HCT116 (cell line): ENCODE results near the gene ELFN1. TPM values are rescaled to one million over a fixed set of nuclear protein-coding genes. Genes with fewer than 3 reads are reported as not detected.

Experiments
- ATAC-seq: fragments of 200-7000 bp; cut with Tn5 transposase; 2 replicates; pipeline ENCODE4 v1.9.1; 2020; ENCODE audit warnings: mild to moderate bottlenecking, moderate library complexity
- BruUV-seq: library from RNA; stranded (reverse); fragments of 400-500 nt; replicated peaks from 2 replicates; lab custom pipeline; 2021; lab: Mats Ljungman, UMichigan
- CTCF ChIA-PET: fragments of 300-600 bp; sonication (Branson Sonifier 250); formaldehyde crosslinking; loops from one replicate; lab custom pipeline; 2021; ENCODE audit warnings: antibody characterized with exemption; lab: Charles Lee
- POLR2A ChIA-PET: fragments of 300-600, 350-600 bp; sonication (Branson Sonifier 250); formaldehyde crosslinking; loops from one replicate; lab custom pipeline; 2021; ENCODE audit warnings: antibody characterized with exemption; lab: Charles Lee
- RAD21 ChIA-PET, 2 experiments: fragments of 300-600 bp; sonication (Branson Sonifier 250); formaldehyde crosslinking; loops; one replicate each; lab custom pipeline; 2023; ENCODE audit warnings: low total read pairs in 2 of 2; ENCODE audit not compliant: uncharacterized antibody in 2 of 2, unreplicated experiment in 2 of 2, low non-redundant PET in 1 of 2; lab: Charles Lee
- DNase-seq: peaks from one replicate; pipeline ENCODE4 v3.0.0-alpha.2; 2010; ENCODE audit warnings: low read depth, low spot score
- H2AFZ ChIP-seq: fragments of 200-600 bp; shearing (Covaris generic), sonication (generic); 2 replicates; pipeline ENCODE4 v1.6.1; 2017; ENCODE audit warnings: low read depth, mixed run types, mixed read lengths, antibody characterized with exemption, low read length; ENCODE audit not compliant: poor library complexity, severe bottlenecking
- H3K27ac ChIP-seq: 2 replicates; pipeline ENCODE4 v1.5.1; 2012; ENCODE audit warnings: low read depth, low read length
- H3K27me3 ChIP-seq: fragments of 200-600 bp; sonication (generic); 2 replicates; pipeline ENCODE4 v1.6.1; 2016; ENCODE audit warnings: mixed run types, low read length, mixed read lengths; ENCODE audit not compliant: insufficient read depth
- H3K36me3 ChIP-seq, 2 experiments: fragments of 200-500 bp in 1 of 2; fragments of 200-600 bp in 1 of 2; sonication (Bioruptor generic) in 1 of 2; sonication (generic) in 1 of 2; 2 replicates each; pipeline versions ENCODE4 v1.5.1 to v1.6.1; 2014 to 2016; ENCODE audit warnings: low read length in 2 of 2, inconsistent platforms in 1 of 2, mixed read lengths in 1 of 2, mixed run types in 1 of 2; ENCODE audit not compliant: insufficient read depth in 2 of 2, control insufficient read depth in 1 of 2
- H3K4me1 ChIP-seq, 2 experiments: fragments of 200-600 bp in 1 of 2; sonication (generic) in 1 of 2; 2 replicates each; pipeline versions ENCODE4 v1.5.1 to v1.6.1; 2012 to 2017; ENCODE audit warnings: low read length in 2 of 2, inconsistent platforms in 1 of 2, mild to moderate bottlenecking in 1 of 2, mixed read lengths in 1 of 2, mixed run types in 1 of 2, moderate library complexity in 1 of 2; ENCODE audit not compliant: insufficient read depth in 2 of 2, control insufficient read depth in 1 of 2
- H3K4me2 ChIP-seq: fragments of 200-600 bp; sonication (generic); 2 replicates; pipeline ENCODE4 v1.6.1; 2017; ENCODE audit warnings: mixed run types, low read length, mixed read lengths
- H3K4me3 ChIP-seq, 2 experiments: fragments of 200-600 bp in 1 of 2; sonication (generic) in 1 of 2; replicated peaks in 1 of 2; 2 replicates each; pipeline ENCODE4 v1.5.1; 2011 to 2016; ENCODE audit warnings: low read length in 2 of 2, control low read depth in 1 of 2, low read depth in 1 of 2, mild to moderate bottlenecking in 1 of 2, mixed read lengths in 1 of 2, mixed run types in 1 of 2
- H3K79me2 ChIP-seq: fragments of 200-600 bp; sonication (generic); 2 replicates; pipeline ENCODE4 v1.6.1; 2017; ENCODE audit warnings: mild to moderate bottlenecking, mixed run types, low read length, moderate library complexity, mixed read lengths; ENCODE audit not compliant: insufficient read depth
- H3K9ac ChIP-seq: fragments of 200-600 bp; sonication (generic); 2 replicates; pipeline ENCODE4 v1.6.1; 2016; ENCODE audit warnings: low read length, mixed read lengths
- H3K9me2 ChIP-seq: fragments of 200-600 bp; sonication (generic), shearing (Covaris generic); 2 replicates; pipeline ENCODE4 v1.6.1; 2017; ENCODE audit warnings: mixed run types, mild to moderate bottlenecking, moderate library complexity; ENCODE audit not compliant: insufficient read depth
- H3K9me3 ChIP-seq, 2 experiments: fragments of 200-500 bp in 1 of 2; fragments of 200-600 bp in 1 of 2; sonication (Bioruptor generic) in 1 of 2; sonication (generic) in 1 of 2; 2 replicates each; pipeline ENCODE4 v1.6.1; 2014 to 2017; ENCODE audit warnings: low read length in 2 of 2, mixed read lengths in 2 of 2, inconsistent platforms in 1 of 2, low read depth in 1 of 2, mild to moderate bottlenecking in 1 of 2, mixed run types in 1 of 2, moderate library complexity in 1 of 2; ENCODE audit not compliant: control insufficient read depth in 1 of 2, insufficient read depth in 1 of 2
- H4K20me1 ChIP-seq: fragments of 200-600 bp; sonication (generic), shearing (Covaris generic); 2 replicates; pipeline ENCODE4 v1.6.1; 2017; ENCODE audit warnings: mixed run types, mild to moderate bottlenecking, moderate library complexity; ENCODE audit not compliant: insufficient read depth
- CBX3 ChIP-seq: IDR thresholded peaks from 2 replicates; pipeline ENCODE4 v1.6.1; 2012; ENCODE audit warnings: low read depth
- EGR1 ChIP-seq: IDR thresholded peaks from 2 replicates; pipeline ENCODE4 v1.6.1; 2012; ENCODE audit warnings: low read depth
- ELF1 ChIP-seq: IDR thresholded peaks from 2 replicates; pipeline ENCODE4 v1.6.1; 2012; ENCODE audit warnings: low read depth, borderline replicate concordance
- EZH2 ChIP-seq: fragments of 200-600 bp; sonication (generic); IDR thresholded peaks from 2 replicates; pipeline ENCODE4 v1.6.1; 2017; ENCODE audit warnings: antibody characterized with exemption, mixed run types
- POLR2A ChIP-seq: IDR thresholded peaks from 2 replicates; pipeline ENCODE4 v1.7.0; 2011; ENCODE audit warnings: borderline replicate concordance; ENCODE audit not compliant: insufficient read depth, insufficient read length; ENCODE audit errors: extremely low read depth
- RAD21 ChIP-seq: IDR thresholded peaks from 2 replicates; pipeline ENCODE4 v1.6.1; 2012; ENCODE audit warnings: low read depth, mild to moderate bottlenecking
- SIN3A ChIP-seq: IDR thresholded peaks from 2 replicates; pipeline ENCODE4 v1.6.1; 2012; ENCODE audit warnings: low read depth
- SP1 ChIP-seq: IDR thresholded peaks from 2 replicates; pipeline ENCODE4 v1.6.1; 2012; ENCODE audit warnings: low read depth
- SRF ChIP-seq: IDR thresholded peaks from 2 replicates; pipeline ENCODE4 v1.6.1; 2012; ENCODE audit warnings: low read depth
- TCF7L2 ChIP-seq: IDR thresholded peaks from 2 replicates; pipeline ENCODE4 v1.7.0; 2011; ENCODE audit warnings: borderline replicate concordance, inconsistent platforms; ENCODE audit not compliant: insufficient read depth, insufficient read length; ENCODE audit errors: extremely low read depth
- ZNF274 ChIP-seq: fragments of 200-500 bp; sonication (Bioruptor generic); IDR thresholded peaks from 2 replicates; pipeline ENCODE4 v1.6.1; 2014; ENCODE audit warnings: mild to moderate bottlenecking, low read depth, low read length, inconsistent platforms
- intact Hi-C: fragments of 100-400 bp; cut with micrococcal nuclease; formaldehyde crosslinking; loops from 2 replicates; pipeline ENCODE4 v1.10.0; 2022
- total RNA-seq: library from RNA; stranded (reverse); gene quantifications from one replicate; pipeline ENCODE4 v1.2.1, GENCODE V29; 2021; ENCODE audit not compliant: unreplicated experiment
- TF ChIP-seq, protein P1 (sequence below): IDR thresholded peaks from 2 replicates; pipeline ENCODE4 v1.6.1; 2012; ENCODE audit warnings: low read depth

The ELFN1 gene
- total RNA-seq, 1 experiment from 2014 or later = 4.4 TPM

DNA sequence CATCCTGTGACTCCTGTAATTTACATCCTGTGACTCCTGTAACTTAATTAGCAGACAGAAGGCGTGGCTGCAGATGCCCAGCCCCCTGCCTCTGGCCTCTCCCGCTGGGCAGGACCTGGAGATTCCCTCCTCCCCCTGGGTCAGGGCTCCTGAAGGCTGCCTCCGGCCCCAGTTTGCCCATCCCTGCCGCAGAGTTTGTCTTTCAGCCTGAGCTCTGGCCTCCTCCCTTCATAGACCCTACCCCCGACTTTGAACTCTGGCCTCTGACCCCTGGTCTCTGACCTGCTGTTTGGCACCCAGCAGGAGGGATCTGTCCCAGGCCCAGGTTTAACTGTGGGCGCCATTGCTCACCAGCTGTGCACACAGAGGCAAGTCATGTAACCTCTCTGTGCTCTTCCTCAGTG lies 45.6 kb downstream of the ELFN1 start (continued):
- TF ChIP-seq, protein P1, sequence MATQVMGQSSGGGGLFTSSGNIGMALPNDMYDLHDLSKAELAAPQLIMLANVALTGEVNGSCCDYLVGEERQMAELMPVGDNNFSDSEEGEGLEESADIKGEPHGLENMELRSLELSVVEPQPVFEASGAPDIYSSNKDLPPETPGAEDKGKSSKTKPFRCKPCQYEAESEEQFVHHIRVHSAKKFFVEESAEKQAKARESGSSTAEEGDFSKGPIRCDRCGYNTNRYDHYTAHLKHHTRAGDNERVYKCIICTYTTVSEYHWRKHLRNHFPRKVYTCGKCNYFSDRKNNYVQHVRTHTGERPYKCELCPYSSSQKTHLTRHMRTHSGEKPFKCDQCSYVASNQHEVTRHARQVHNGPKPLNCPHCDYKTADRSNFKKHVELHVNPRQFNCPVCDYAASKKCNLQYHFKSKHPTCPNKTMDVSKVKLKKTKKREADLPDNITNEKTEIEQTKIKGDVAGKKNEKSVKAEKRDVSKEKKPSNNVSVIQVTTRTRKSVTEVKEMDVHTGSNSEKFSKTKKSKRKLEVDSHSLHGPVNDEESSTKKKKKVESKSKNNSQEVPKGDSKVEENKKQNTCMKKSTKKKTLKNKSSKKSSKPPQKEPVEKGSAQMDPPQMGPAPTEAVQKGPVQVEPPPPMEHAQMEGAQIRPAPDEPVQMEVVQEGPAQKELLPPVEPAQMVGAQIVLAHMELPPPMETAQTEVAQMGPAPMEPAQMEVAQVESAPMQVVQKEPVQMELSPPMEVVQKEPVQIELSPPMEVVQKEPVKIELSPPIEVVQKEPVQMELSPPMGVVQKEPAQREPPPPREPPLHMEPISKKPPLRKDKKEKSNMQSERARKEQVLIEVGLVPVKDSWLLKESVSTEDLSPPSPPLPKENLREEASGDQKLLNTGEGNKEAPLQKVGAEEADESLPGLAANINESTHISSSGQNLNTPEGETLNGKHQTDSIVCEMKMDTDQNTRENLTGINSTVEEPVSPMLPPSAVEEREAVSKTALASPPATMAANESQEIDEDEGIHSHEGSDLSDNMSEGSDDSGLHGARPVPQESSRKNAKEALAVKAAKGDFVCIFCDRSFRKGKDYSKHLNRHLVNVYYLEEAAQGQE = no peak
- no peak for TF ChIP-seq ELF1
- no peak for TF ChIP-seq EZH2
- no peak for TF ChIP-seq SRF
- TF ChIP-seq SP1 = no peak
- no peak for TF ChIP-seq EGR1
- TF ChIP-seq RAD21 = no peak

DNA sequence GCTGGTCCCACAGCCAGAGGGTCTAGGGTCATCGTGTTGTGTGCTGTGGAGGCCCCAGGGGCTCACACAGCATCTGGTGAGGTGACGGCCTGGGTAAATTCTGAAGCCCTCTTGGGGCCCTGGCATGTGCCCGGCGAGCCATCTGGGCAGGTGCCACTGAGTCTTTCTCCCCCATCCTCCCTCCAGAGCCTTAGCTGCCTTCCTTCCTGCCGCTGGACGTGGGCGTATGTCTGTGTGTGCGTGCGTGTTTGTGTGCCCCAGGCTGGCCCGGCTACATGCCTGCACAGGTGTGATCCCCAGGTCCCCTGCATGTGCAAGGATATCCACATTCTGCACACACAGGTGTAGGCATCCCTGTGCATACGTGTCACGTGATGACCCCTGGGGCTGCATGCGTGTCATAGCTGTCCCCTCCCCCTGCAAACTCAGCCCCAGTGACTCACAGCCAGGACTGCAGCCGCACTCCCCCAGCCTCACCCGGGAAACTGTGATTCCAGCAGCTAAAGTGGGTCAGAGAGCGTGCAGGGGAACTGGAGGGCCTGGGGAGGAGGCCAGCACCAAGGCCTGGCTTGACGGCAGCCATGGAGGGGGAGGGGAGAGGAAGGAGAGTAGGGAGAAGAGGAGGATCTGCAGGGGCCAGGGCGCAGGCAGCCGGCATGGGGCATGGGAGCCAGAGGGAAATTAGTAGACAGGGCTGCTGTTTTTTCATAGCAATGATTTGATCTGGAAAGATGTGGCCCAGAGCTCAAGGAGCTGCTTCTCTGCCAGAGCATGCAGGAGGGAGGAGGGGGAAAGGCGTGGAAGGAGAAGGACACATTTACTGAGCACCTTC lies 46.4 kb downstream of the ELFN1 start:
- BruUV-seq = no TSS peak
- RAD21 ChIA-PET = no interaction called here
- no peak for DNase-seq
- peak overlapping the region; percentile 35 for H3K4me2 ChIP-seq
- intact Hi-C loops = no loop called here
- peak; percentile 32 for ATAC-seq
- POLR2A ChIA-PET = no interaction called here
- no peaks in the 10 kb centered on the region for H3K36me3 ChIP-seq
- H3K4me3 ChIP-seq = no peak overlapping the region
- no peak for TF ChIP-seq POLR2A
- no peak for TF ChIP-seq CBX3
- TF ChIP-seq SP1 = no peak
- no peak for TF ChIP-seq EZH2
- TF ChIP-seq SRF = no peak
- TF ChIP-seq ELF1 = no peak
- TF ChIP-seq ZNF274 = no peak
- TF ChIP-seq SIN3A = no peak
- no peak for TF ChIP-seq TCF7L2
- TF ChIP-seq, all 23 proteins: peak for 0
- Histone ChIP-seq H4K20me1 (no peaks in the 10 kb centered on the region), H3K27me3 (no peaks in the 10 kb centered on the region), H3K79me2 (no peaks in the 10 kb centered on the region), H2AFZ (no peak overlapping the region), H3K9ac (no peak overlapping the region), H3K9me2 (no peaks in the 10 kb centered on the region), H3K27ac (no peak overlapping the region), H3K4me1 (peaks cover 3 to 13% of the 10 kb centered on the region in 2 experiments; a peak in 3 of 4 replicates), H3K9me3 (no peaks in the 10 kb centered on the region)
- CTCF ChIA-PET = no interaction called here
